OCI-LY1 (cell line): Measurements from ENCODE around the gene GOSR1.

Experiments
- CTCF ChIP-seq: fragments of 200-600 bp; sonication (generic), shearing (Covaris generic); IDR thresholded peaks from 2 replicates; pipeline ENCODE4 v1.5.1; 2017; ENCODE audit warnings: mild to moderate bottlenecking, antibody characterized with exemption, low read length, moderate library complexity, mixed read lengths
- EZH2 ChIP-seq: fragments of 200-600 bp; sonication (generic), shearing (Covaris generic); IDR thresholded peaks from 2 replicates; pipeline ENCODE4 v1.8.0; 2017; ENCODE audit warnings: borderline replicate concordance, mixed run types, mild to moderate bottlenecking, antibody characterized with exemption, low read length, moderate library complexity, mixed read lengths

DNA sequence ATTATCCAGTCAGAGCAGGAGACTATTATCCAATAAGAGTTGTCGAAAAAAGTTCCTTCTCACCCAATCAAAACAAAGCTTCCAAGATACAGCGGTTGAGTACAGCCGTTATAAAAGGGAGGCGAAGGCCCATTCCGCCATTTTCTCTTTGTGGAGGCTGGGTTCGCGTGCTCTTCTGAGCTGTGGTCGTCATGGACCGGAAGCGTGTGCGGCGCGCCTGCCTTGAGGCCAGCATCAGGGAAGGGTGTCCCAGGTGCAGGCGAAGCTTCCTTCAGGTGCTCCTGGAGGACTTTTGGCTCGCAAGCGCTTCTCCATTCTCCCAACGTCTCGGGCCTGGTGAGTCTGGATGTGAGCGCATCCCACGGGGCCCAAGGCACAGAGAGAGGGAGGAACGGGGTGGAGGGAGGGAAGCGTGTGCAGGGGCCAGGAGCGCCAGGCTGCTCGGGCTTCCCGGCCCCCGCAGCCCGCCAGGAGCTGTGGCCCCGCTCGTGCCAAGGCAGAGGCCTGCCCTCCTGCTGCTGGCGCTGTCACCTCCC lies 99.2 kb downstream of the GOSR1 start:
- TF ChIP-seq CTCF (no peak), EZH2 (no peak)
